GM12878 (cell line): Measurements from ENCODE around the gene IL18. TPM values are rescaled to one million over a fixed set of nuclear protein-coding genes. Genes with fewer than 3 reads are reported as not detected.

Experiments used
- ATAC-seq: fragments of 200-7000 bp; cut with Tn5 transposase; 3 replicates; pipeline ENCODE4 v1.9.1; 2020; ENCODE audit warnings: mild to moderate bottlenecking, moderate library complexity
- BruUV-seq: library from RNA; stranded (reverse); fragments of 400-500 nt; replicated peaks from 2 replicates; lab custom pipeline; 2021; lab: Mats Ljungman, UMichigan
- CTCF ChIA-PET: fragments of 300-600 bp; sonication (Branson Sonifier 250); formaldehyde crosslinking; extraction: SDS; loops from one replicate; lab custom pipeline; 2021; ENCODE audit warnings: inconsistent platforms; lab: Yijun Ruan, JAX
- POLR2A ChIA-PET: fragments of 350-600 bp; formaldehyde crosslinking; extraction: SDS; loops from one replicate; lab custom pipeline; 2021; ENCODE audit warnings: inconsistent platforms; lab: Charles Lee
- RAD21 ChIA-PET: fragments of 300-600 bp; sonication (Branson Sonifier 250); formaldehyde crosslinking; loops from one replicate; lab custom pipeline; 2023; ENCODE audit warnings: antibody characterized with exemption; ENCODE audit not compliant: unreplicated experiment; lab: Charles Lee
- SMC1A ChIA-PET: fragments of 300-600 bp; sonication (Branson Sonifier 250); formaldehyde crosslinking; loops from one replicate; lab custom pipeline; 2023; ENCODE audit not compliant: unreplicated experiment, uncharacterized antibody; lab: Charles Lee
- DNase-seq: peaks from one replicate; pipeline ENCODE4 v3.0.0-alpha.2; 2011; ENCODE audit warnings: low read depth, low spot score
- FAIRE-seq: peaks from 3 replicates; lab custom pipeline; 2011; peaks lifted over from hg19 to GRCh38; lab: Jason Lieb, UNC
- H2AFZ ChIP-seq: 2 replicates; pipeline ENCODE4 v1.6.0; 2011; ENCODE audit warnings: low read depth, low read length, control low read depth; ENCODE audit not compliant: control insufficient read depth
- H3K27ac ChIP-seq: 2 replicates; pipeline ENCODE4 v1.5.1; 2011; ENCODE audit warnings: control low read depth; ENCODE audit not compliant: control insufficient read depth, insufficient read depth
- H3K27me3 ChIP-seq, 2 experiments: replicated peaks in 1 of 2; 2 replicates each; pipeline versions ENCODE4 v1.6.0 to v1.6.1; 2011; ENCODE audit warnings: low read length in 1 of 2; ENCODE audit not compliant: control insufficient read depth in 2 of 2, insufficient read depth in 2 of 2
- H3K36me3 ChIP-seq, 2 experiments: 2 replicates each; pipeline ENCODE4 v1.5.1; 2011; ENCODE audit warnings: low read length in 1 of 2; ENCODE audit not compliant: control insufficient read depth in 2 of 2, insufficient read depth in 2 of 2
- H3K4me1 ChIP-seq: 2 replicates; pipeline ENCODE4 v1.6.1; 2011; ENCODE audit warnings: mild to moderate bottlenecking, low read length, moderate library complexity, mixed read lengths; ENCODE audit not compliant: control insufficient read depth, insufficient read depth
- H3K4me2 ChIP-seq: 2 replicates; pipeline ENCODE4 v1.6.0; 2011; ENCODE audit warnings: control low read depth; ENCODE audit not compliant: control insufficient read depth, insufficient read depth
- H3K4me3 ChIP-seq: fragments of 200-600 bp; sonication (generic); 2 replicates; pipeline ENCODE4 v1.5.1; 2016
- H3K79me2 ChIP-seq: 2 replicates; pipeline ENCODE4 v1.6.0; 2011; ENCODE audit warnings: low read length; ENCODE audit not compliant: control insufficient read depth, insufficient read depth
- H3K9ac ChIP-seq: 2 replicates; pipeline ENCODE4 v1.8.0; 2011; ENCODE audit warnings: low read length, control low read depth, mixed read lengths; ENCODE audit not compliant: control insufficient read depth, insufficient read depth
- H3K9me3 ChIP-seq: replicated peaks from 3 replicates; pipeline ENCODE4 v1.5.1; 2011; ENCODE audit warnings: mild to moderate bottlenecking, low read length; ENCODE audit not compliant: control insufficient read depth, insufficient read depth
- H4K20me1 ChIP-seq: 2 replicates; pipeline ENCODE4 v1.6.0; 2011; ENCODE audit not compliant: control insufficient read depth, insufficient read depth
- CREB1 ChIP-seq: IDR thresholded peaks from 2 replicates; pipeline ENCODE4 v1.6.1; 2012; ENCODE audit warnings: low read depth, mild to moderate bottlenecking, inconsistent platforms
- DPF2 ChIP-seq: fragments of 450-650 bp; IDR thresholded peaks from 2 replicates; pipeline ENCODE4 v1.6.1; 2017; ENCODE audit warnings: mild to moderate bottlenecking
- E2F4 ChIP-seq: IDR thresholded peaks from 2 replicates; pipeline ENCODE4 v1.6.1; 2012; ENCODE audit warnings: low read depth, low read length, improper control_type of control experiment
- E2F8 ChIP-seq: fragments of 450-650 bp; IDR thresholded peaks from 2 replicates; pipeline ENCODE4 v1.6.1; 2018; ENCODE audit warnings: mild to moderate bottlenecking, low read depth, moderate library complexity; ENCODE audit not compliant: partially characterized antibody
- EP300 ChIP-seq, 2 experiments: fragments of 150-350 bp in 1 of 2; IDR thresholded peaks; 2 replicates each; pipeline ENCODE4 v1.6.1; 2011 to 2012; ENCODE audit warnings: low read depth in 2 of 2, low read length in 2 of 2, borderline replicate concordance in 1 of 2, improper control_type of control experiment in 1 of 2, inconsistent platforms in 1 of 2; ENCODE audit not compliant: control insufficient read depth in 1 of 2
- GATAD2B ChIP-seq: fragments of 450-650 bp; conservative IDR thresholded peaks from 2 replicates; pipeline ENCODE4 v1.6.1; 2017; ENCODE audit warnings: low read depth, mild to moderate bottlenecking, moderate library complexity
- HDGF ChIP-seq: fragments of 450-650 bp; IDR thresholded peaks from 2 replicates; pipeline ENCODE4 v1.6.1; 2016; ENCODE audit warnings: antibody characterized with exemption
- JUNB ChIP-seq: IDR thresholded peaks from 2 replicates; pipeline ENCODE4 v1.6.1; 2016; ENCODE audit warnings: antibody characterized with exemption, mild to moderate bottlenecking
- KAT2A ChIP-seq: conservative IDR thresholded peaks from 2 replicates; pipeline ENCODE4 v1.6.1; 2011; ENCODE audit warnings: low read depth, low read length; ENCODE audit not compliant: control insufficient read depth
- MEF2B ChIP-seq: fragments of 450-650 bp; IDR thresholded peaks from 2 replicates; pipeline ENCODE4 v1.6.1; 2018; ENCODE audit warnings: mild to moderate bottlenecking, moderate library complexity; ENCODE audit not compliant: partially characterized antibody, poor library complexity, severe bottlenecking
- NR2F1 ChIP-seq: fragments of 450-650 bp; conservative IDR thresholded peaks from 2 replicates; pipeline ENCODE4 v1.6.1; 2017; ENCODE audit warnings: mild to moderate bottlenecking
- POLR2A ChIP-seq: IDR thresholded peaks from 2 replicates; pipeline ENCODE4 v1.6.1; 2011; ENCODE audit warnings: low read depth, mild to moderate bottlenecking, low read length
- RCOR1 ChIP-seq: conservative IDR thresholded peaks from 2 replicates; pipeline ENCODE4 v1.6.1; 2012; ENCODE audit warnings: low read depth, low read length, improper control_type of control experiment
- SMC3 ChIP-seq: IDR thresholded peaks from 2 replicates; pipeline ENCODE4 v1.6.1; 2011; ENCODE audit warnings: low read length, improper control_type of control experiment, borderline replicate concordance
- SREBF2 ChIP-seq: IDR thresholded peaks from 2 replicates; pipeline ENCODE4 v1.6.1; 2012; ENCODE audit warnings: mild to moderate bottlenecking, low read length
- ZNF217 ChIP-seq: fragments of 450-650 bp; IDR thresholded peaks from 2 replicates; pipeline ENCODE4 v1.6.1; 2017; ENCODE audit warnings: antibody characterized with exemption, mild to moderate bottlenecking
- WGBS: methylation state at CpG from one replicate; pipeline ENCODE4 v1.1.6; 2016; ENCODE audit warnings: low lambda C conversion rate; ENCODE audit not compliant: insufficient replicate concordance, insufficient coverage; ENCODE audit errors: missing lambda C conversion rate; 5-methylcytosine and 5-hydroxymethylcytosine counted together
- in situ Hi-C: fragments of 300-500 bp; cut with MboI; formaldehyde crosslinking; loops from 9 replicates; pipeline ENCODE4 v1.14.3; 2018; ENCODE audit warnings: mixed read lengths
- intact Hi-C: fragments of 100-400 bp; cut with micrococcal nuclease; formaldehyde crosslinking; loops from one replicate; pipeline ENCODE4 v1.14.2; 2022; ENCODE audit not compliant: unreplicated experiment
- polyA plus RNA-seq, 11 experiments: library from polyadenylated mRNA; depleted of rRNA in 4 of 11; unstranded in 6 of 11; stranded (reverse) in 5 of 11; fragments of >200 nt; fragmentation: Nextera tagmentation in 4 of 11; fragmentation: Illumina TruSeq in 1 of 11; extraction: Ambion mirVana in 4 of 11; extraction: Trizol in 1 of 11; gene quantifications; 1 replicate in 1 of 11; 2 replicates in 10 of 11; pipeline versions ENCODE4 v1.2.1 to v1.2.3, GENCODE V29; 2011 to 2016; ENCODE audit warnings: inconsistent platforms in 2 of 11, missing spikeins in 2 of 11, low read depth in 1 of 11
- total RNA-seq, 4 experiments: library from RNA; depleted of rRNA in 3 of 4; stranded (reverse); fragments of >200 nt in 3 of 4; fragmentation: Illumina TruSeq in 1 of 4; extraction: Trizol in 1 of 4; gene quantifications; 2 replicates each; pipeline versions ENCODE4 v1.2.1 to v1.2.3, GENCODE V29; 2013 to 2021

Gene IL18
- total and polyA plus RNA-seq, 10 of the 15 experiments (the other 5 are each of a cell fraction or from before 2014, with no cell fraction given) = 0.12 to 0.42 (median 0.24) TPM

GRCh38 chr11:112212710-112213109, 48.8 kb upstream of the IL18 start:
- CTCF ChIA-PET = interaction anchor here (1.3 to 1.6 kb wide), 2 partner anchors 67 to 1077 kb away, joined by 3 to 12 read pairs; no protein-coding TSS in a partner anchor

GRCh38 chr11:112212290-112212689, 48.4 kb upstream of the IL18 start:
- BruUV-seq = no TSS peak
- RAD21 ChIA-PET = interaction anchor here (1.0 kb wide), 1 partner anchor 9 kb away, joined by 3 read pairs; no protein-coding TSS in a partner anchor
- no peak for ATAC-seq
- no peaks in the 10 kb centered on the region for H3K27me3 ChIP-seq
- intact Hi-C loops = loop anchor here (10.0 kb wide), 1 partner anchor 1323 kb away; no protein-coding TSS in a partner anchor
- no peaks in the 10 kb centered on the region for H3K9me3 ChIP-seq
- no peak overlapping the region for H3K9ac ChIP-seq
- in situ Hi-C loops = no loop called here
- SMC1A ChIA-PET = interaction anchor here (0.5 to 1.1 kb wide), 2 partner anchors 67 to 68 kb away, joined by 4 read pairs; no protein-coding TSS in a partner anchor
- WGBS = 63% methylated on average over 3 of the region's 3 CpGs
- POLR2A ChIA-PET = no interaction called here
- CTCF ChIA-PET = interaction anchor here (1.3 kb wide), 1 partner anchor 68 kb away, joined by 12 read pairs; no protein-coding TSS in a partner anchor
- no peak overlapping the region for H2AFZ ChIP-seq
- H4K20me1 ChIP-seq = no peaks in the 10 kb centered on the region
- H3K36me3 ChIP-seq = no peaks in the 10 kb centered on the region
- DNase-seq = no peak
- FAIRE-seq = no peak
- no peaks in the 10 kb centered on the region for H3K4me1 ChIP-seq
- H3K4me2 ChIP-seq = no peak overlapping the region
- no peaks in the 10 kb centered on the region for H3K79me2 ChIP-seq
- H3K4me3 ChIP-seq = no peak overlapping the region
- no peak overlapping the region for H3K27ac ChIP-seq
- TF ChIP-seq NR2F1 (no peak), HDGF (no peak), MEF2B (no peak), GATAD2B (no peak), DPF2 (no peak), CREB1 (no peak), SMC3 (no peak), ZNF217 (no peak), E2F8 (no peak), JUNB (no peak), RCOR1 (no peak), E2F4 (no peak)
- TF ChIP-seq, all 136 proteins: peak for 0

More at GRCh38 chr11:112212710-112213109, 48.8 kb upstream of the IL18 start:
- Histone ChIP-seq H3K79me2 (no peaks in the 10 kb centered on the region), H3K4me3 (no peak overlapping the region), H3K4me2 (no peak overlapping the region), H4K20me1 (no peaks in the 10 kb centered on the region), H3K27me3 (no peaks in the 10 kb centered on the region), H3K9ac (no peak overlapping the region), H3K27ac (no peak overlapping the region), H2AFZ (no peak overlapping the region), H3K4me1 (no peaks in the 10 kb centered on the region), H3K36me3 (no peaks in the 10 kb centered on the region), H3K9me3 (no peaks in the 10 kb centered on the region)
- SMC1A ChIA-PET = no interaction called here
- ATAC-seq = no peak
- no TSS peak for BruUV-seq
- in situ Hi-C loops (no loop called here), intact Hi-C loops (loop anchor here (10.0 kb wide), 1 partner anchor 1322 kb away; no protein-coding TSS in a partner anchor)
- TF ChIP-seq EP300 (IDR thresholded peaks at IDR 0.05; ENCODE audit: borderline replicate concordance in 1 of 2, control insufficient read depth in 1 of 2, low read depth in 2 of 2, low read length in 2 of 2) (no peak), SREBF2 (no peak), POLR2A (no peak), KAT2A (no peak)
- POLR2A ChIA-PET = no interaction called here
- no peak for DNase-seq
- RAD21 ChIA-PET = no interaction called here
- no peak for FAIRE-seq
